Lung (tissue), 12 donors: ENCODE results near the gene PDZD2. TPM values are rescaled to one million over a fixed set of nuclear protein-coding genes. Genes with fewer than 3 reads are reported as not detected.
A peak's percentile ranks its signal among the peaks of the same experiment; 100 is the strongest.

Experiments used
- ATAC-seq: fragments of 200-7000 bp; cut with Tn5 transposase; one replicate; pipeline ENCODE4 v1.9.1; 2020; ENCODE audit warnings: moderate number of reproducible peaks; ENCODE audit not compliant: insufficient read depth, low FRiP score
- DNase-seq, 3 donors: peaks; one replicate each; pipeline ENCODE4 v3.0.0-alpha.2; 2013 to 2017
- H3K27ac ChIP-seq, 2 donors: one replicate each; pipeline ENCODE4 v1.5.1; 2013; ENCODE audit warnings: mild to moderate bottlenecking in 2 of 2, moderate library complexity in 2 of 2, control low read depth in 1 of 2, inconsistent platforms in 1 of 2, low read depth in 1 of 2, low read length in 1 of 2
- H3K27me3 ChIP-seq, 3 donors: one replicate each; pipeline ENCODE4 v1.5.1; 2013; ENCODE audit warnings: low read length in 2 of 3; ENCODE audit not compliant: control insufficient read depth in 3 of 3, insufficient read depth in 3 of 3
- H3K36me3 ChIP-seq, 4 donors: one replicate each; pipeline ENCODE4 v1.5.1; 2013; ENCODE audit warnings: low read length in 4 of 4, mild to moderate bottlenecking in 1 of 4, moderate library complexity in 1 of 4; ENCODE audit not compliant: control insufficient read depth in 4 of 4, insufficient read depth in 4 of 4
- H3K4me1 ChIP-seq, 5 donors: one replicate each; pipeline ENCODE4 v1.5.1; 2013; ENCODE audit warnings: low read length in 5 of 5, mild to moderate bottlenecking in 2 of 5, moderate library complexity in 1 of 5; ENCODE audit not compliant: control insufficient read depth in 5 of 5, insufficient read depth in 5 of 5
- H3K4me3 ChIP-seq: one replicate; pipeline ENCODE4 v1.5.1; 2013; ENCODE audit warnings: mild to moderate bottlenecking, control low read depth, moderate library complexity
- H3K9ac ChIP-seq, 2 donors: one replicate each; pipeline ENCODE4 v1.5.1; 2013; ENCODE audit warnings: low read length in 2 of 2, control low read depth in 1 of 2; ENCODE audit not compliant: insufficient read depth in 1 of 2
- H3K9me3 ChIP-seq, 4 donors: one replicate each; pipeline ENCODE4 v1.5.1; 2013; ENCODE audit warnings: low read length in 3 of 4, mild to moderate bottlenecking in 1 of 4, moderate library complexity in 1 of 4; ENCODE audit not compliant: control insufficient read depth in 4 of 4, insufficient read depth in 3 of 4
- WGBS, 2 donors: extraction: QIAGEN DNeasy Blood & Tissue Kit; methylation state at CpG; one replicate each; pipeline ENCODE4 v1.1.7; 2013; 5-methylcytosine and 5-hydroxymethylcytosine counted together
- polyA plus RNA-seq, 2 donors: library from polyadenylated mRNA; stranded (reverse); fragments of 200-250 nt; gene quantifications; one replicate each; pipeline ENCODE4 v1.2.1, GENCODE V29; 2013
- total RNA-seq, 2 donors: library from RNA; depleted of rRNA in 1 of 2; stranded (reverse); fragments of >200 nt in 1 of 2; gene quantifications; one replicate each; pipeline ENCODE4 v1.2.1, GENCODE V29; 2014 to 2021
- TF ChIP-seq, protein P1 (sequence below): IDR thresholded peaks from 2 replicates; pipeline ENCODE4 v1.5.1; 2012; ENCODE audit warnings: mild to moderate bottlenecking; ENCODE audit errors: control extremely low read depth, extremely low read depth
- donor health status: control.
- donor health status: control.
- donor health status: Bipolar disorder and iron deficiency.
- donor health status: healthy.
- donor health status: DM: yes; HTN: yes; CAD: no.

PDZD2 gene
- total and polyA plus RNA-seq, 4 donors: 9.2 to 56.3 (median 24.8) TPM

DNA sequence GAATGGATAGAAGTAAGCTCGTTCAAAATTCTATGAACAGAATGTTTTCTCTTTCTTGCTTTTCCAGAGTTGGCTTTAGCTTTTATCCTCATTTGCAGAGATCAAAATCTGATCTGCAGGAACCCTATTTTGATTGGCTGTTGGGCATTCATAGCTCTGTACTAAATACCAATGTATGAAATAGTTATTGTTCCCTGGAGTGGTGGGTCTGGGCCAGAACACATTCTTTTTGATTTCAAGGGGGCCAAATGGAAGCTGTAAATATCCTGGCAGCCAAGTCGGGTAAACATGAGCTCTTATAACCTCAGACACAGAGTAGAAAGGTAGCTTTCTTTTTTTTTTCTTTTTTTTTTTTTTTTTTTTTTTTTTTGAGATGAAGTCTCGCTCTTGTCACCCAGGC is 241.5 kb downstream of the PDZD2 start:
- 64 to 78% methylated on average over 3 of the region's 3 CpGs for WGBS, 2 donors

DNA sequence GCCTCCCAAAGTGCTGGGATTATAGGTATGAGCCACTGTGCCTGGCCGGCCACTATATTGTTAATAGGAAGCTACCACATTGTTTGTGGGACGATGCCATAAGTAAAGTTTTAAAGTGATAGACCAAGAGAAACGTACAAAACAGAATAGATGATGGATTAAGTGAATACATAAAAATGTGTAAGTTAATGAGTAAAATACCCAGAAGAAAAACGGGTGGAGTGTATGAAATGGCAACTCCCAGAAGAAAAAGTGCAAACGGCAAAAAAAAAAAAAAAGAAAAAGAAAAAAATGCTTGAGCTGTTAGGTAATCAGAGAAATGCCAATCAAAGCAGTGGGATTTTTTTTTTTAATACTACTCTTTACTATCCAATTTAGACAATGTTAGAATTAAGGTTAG is 246.0 kb downstream of the PDZD2 start:
- no peaks in the 10 kb centered on the region for H3K9me3 ChIP-seq
- no peak overlapping the region for H3K4me3 ChIP-seq
- DNase-seq (no peak), ATAC-seq (no peak)
- no peak overlapping the region for H3K27ac ChIP-seq
- TF ChIP-seq, protein P1, sequence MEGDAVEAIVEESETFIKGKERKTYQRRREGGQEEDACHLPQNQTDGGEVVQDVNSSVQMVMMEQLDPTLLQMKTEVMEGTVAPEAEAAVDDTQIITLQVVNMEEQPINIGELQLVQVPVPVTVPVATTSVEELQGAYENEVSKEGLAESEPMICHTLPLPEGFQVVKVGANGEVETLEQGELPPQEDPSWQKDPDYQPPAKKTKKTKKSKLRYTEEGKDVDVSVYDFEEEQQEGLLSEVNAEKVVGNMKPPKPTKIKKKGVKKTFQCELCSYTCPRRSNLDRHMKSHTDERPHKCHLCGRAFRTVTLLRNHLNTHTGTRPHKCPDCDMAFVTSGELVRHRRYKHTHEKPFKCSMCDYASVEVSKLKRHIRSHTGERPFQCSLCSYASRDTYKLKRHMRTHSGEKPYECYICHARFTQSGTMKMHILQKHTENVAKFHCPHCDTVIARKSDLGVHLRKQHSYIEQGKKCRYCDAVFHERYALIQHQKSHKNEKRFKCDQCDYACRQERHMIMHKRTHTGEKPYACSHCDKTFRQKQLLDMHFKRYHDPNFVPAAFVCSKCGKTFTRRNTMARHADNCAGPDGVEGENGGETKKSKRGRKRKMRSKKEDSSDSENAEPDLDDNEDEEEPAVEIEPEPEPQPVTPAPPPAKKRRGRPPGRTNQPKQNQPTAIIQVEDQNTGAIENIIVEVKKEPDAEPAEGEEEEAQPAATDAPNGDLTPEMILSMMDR: no peak
- peaks cover 2 to 21% (median 7%) of the 10 kb centered on the region in 5 donors for H3K4me1 ChIP-seq
- no peak overlapping the region for H3K9ac ChIP-seq
- no peaks in the 10 kb centered on the region for H3K36me3 ChIP-seq
- 62 to 74% methylated on average over 5 of the region's 5 CpGs for WGBS, 2 donors
- peaks cover 0 to 8% (median 0%) of the 10 kb centered on the region in 3 donors for H3K27me3 ChIP-seq

More for the DNA sequence above, 241.5 kb downstream of the PDZD2 start:
- peaks cover 0 to 5% (median 2%) of the 10 kb centered on the region in 5 donors for H3K4me1 ChIP-seq
- H3K27me3 ChIP-seq: peaks cover 0 to 5% (median 0%) of the 10 kb centered on the region in 3 donors
- DNase-seq (peak in 2 of 3 donors; percentile 42 to 50), ATAC-seq (no peak)
- TF ChIP-seq, protein P1: no peak
- no peak overlapping the region for H3K9ac ChIP-seq
- no peaks in the 10 kb centered on the region for H3K36me3 ChIP-seq
- no peak overlapping the region for H3K4me3 ChIP-seq
- H3K27ac ChIP-seq: no peak overlapping the region
- H3K9me3 ChIP-seq: no peaks in the 10 kb centered on the region

DNA sequence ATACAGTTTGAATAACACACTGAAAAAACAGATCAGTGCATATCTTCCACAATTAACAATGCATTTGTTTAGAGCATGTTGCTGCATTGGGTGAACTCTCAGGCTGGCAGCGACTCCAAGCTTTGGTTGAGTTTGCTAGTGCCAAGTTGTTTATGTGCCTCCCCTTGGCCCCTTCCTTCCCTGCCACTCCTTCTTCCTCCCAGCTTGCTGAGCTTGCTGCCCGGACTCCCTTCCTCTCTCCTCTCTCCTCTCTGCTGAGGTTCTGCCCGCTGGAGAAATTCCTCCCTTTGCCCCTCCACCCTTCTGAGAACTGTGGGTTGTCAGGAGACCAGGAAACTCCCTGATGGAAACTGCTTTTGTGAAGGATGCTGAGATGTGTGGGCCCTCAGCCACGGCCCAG is 247.3 kb downstream of the PDZD2 start:
- H3K4me3 ChIP-seq: no peak overlapping the region
- no peaks in the 10 kb centered on the region for H3K9me3 ChIP-seq
- TF ChIP-seq, protein P1: no peak
- H3K27ac ChIP-seq: peak overlapping the region in 1 of 2 donors; percentile 67
- no peak overlapping the region for H3K9ac ChIP-seq
- 19 to 22% methylated on average over 4 of the region's 4 CpGs for WGBS, 2 donors
- ATAC-seq (peak; percentile 22), DNase-seq (no peak)
- no peaks in the 10 kb centered on the region for H3K36me3 ChIP-seq
- H3K4me1 ChIP-seq: peaks cover 0 to 26% (median 11%) of the 10 kb centered on the region in 5 donors
- H3K27me3 ChIP-seq: peaks cover 0 to 8% (median 0%) of the 10 kb centered on the region in 3 donors

DNA sequence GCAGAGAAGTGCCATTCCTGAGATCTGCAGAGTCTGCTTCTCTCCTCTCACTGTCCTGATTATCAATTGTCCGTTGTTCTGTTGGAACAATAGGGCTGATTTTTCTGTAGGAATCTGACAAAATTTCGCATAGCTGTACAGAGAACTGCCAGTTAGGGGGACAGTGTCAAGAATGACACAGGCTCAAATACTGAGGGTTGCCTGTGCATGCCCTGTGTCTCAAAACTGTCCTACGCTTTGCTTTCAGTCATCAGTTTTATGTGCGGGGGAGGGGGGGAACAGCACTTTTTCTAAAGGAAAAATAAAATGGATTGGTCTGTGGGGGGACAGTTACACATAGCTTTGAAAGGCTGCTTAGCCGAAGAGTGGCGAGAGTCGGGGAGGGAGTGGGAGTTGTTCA is 248.6 kb downstream of the PDZD2 start:
- H3K27ac ChIP-seq: no peak overlapping the region
- no peaks in the 10 kb centered on the region for H3K9me3 ChIP-seq
- H3K36me3 ChIP-seq: no peaks in the 10 kb centered on the region
- peaks cover 0 to 26% (median 11%) of the 10 kb centered on the region in 5 donors for H3K4me1 ChIP-seq
- ATAC-seq: no peak
- H3K4me3 ChIP-seq: no peak overlapping the region
- no peak overlapping the region for H3K9ac ChIP-seq
- 89 to 93% methylated on average over 7 of the region's 7 CpGs for WGBS, 2 donors
- TF ChIP-seq, protein P1: no peak
- DNase-seq: no peak
- peaks cover 0 to 8% (median 0%) of the 10 kb centered on the region in 3 donors for H3K27me3 ChIP-seq
